ENCODE measurements around the gene BICC1. TPM values are rescaled to one million over a fixed set of nuclear protein-coding genes. Genes with fewer than 3 reads are reported as not detected.

The BICC1 gene
- total RNA-seq, 1 experiment from 2014 or later: not detected

DNA sequence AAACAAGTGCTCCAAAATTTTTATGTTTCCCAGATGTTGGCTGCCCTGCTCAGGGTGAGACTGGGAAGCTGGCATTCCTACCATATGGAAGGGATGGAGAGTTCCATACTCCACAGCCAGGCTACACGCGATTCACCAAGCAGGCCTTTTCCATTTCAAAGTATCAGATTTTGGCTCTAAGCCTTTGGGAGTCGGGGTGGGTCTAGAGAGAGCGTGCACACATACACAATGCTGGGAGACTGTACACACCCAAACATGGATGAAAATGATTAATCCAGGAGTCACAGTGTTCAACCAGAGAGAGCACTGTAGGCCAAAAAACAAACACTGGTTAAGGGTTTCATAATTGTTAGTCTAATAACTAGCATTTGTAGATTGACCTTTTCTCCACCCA lies 295.0 kb downstream of the BICC1 start:
- no peaks in the 10 kb centered on the region for H3K9me2 ChIP-seq (ENCODE audit: insufficient read depth)
- POLR2A ChIA-PET: no interaction called here
- no peaks in the 10 kb centered on the region for H3K9me3 ChIP-seq (ENCODE audit: control insufficient read depth in 1 of 2, insufficient read depth in 1 of 2, low read depth in 1 of 2, low read length in 2 of 2)
- no peak overlapping the region for H2AFZ ChIP-seq (ENCODE audit: low read depth, low read length, poor library complexity, severe bottlenecking)
- H3K9ac ChIP-seq (ENCODE audit: low read length): no peak overlapping the region
- H3K27ac ChIP-seq (ENCODE audit: low read depth, low read length): no peak overlapping the region
- ATAC-seq (no peak), DNase-seq (ENCODE audit: low read depth, low spot score) (no peak)
- no peaks in the 10 kb centered on the region for H4K20me1 ChIP-seq (ENCODE audit: insufficient read depth)
- no TSS peak for BruUV-seq (replicated peaks)
- H3K79me2 ChIP-seq (ENCODE audit: insufficient read depth, low read length): no peaks in the 10 kb centered on the region
- H3K4me2 ChIP-seq (ENCODE audit: low read length): no peak overlapping the region
- no peak overlapping the region for H3K4me3 ChIP-seq (replicated peaks in 1 of 2; ENCODE audit: low read depth in 1 of 2, low read length in 2 of 2)
- H3K36me3 ChIP-seq (ENCODE audit: control insufficient read depth in 1 of 2, insufficient read depth in 2 of 2, low read length in 2 of 2): no peaks in the 10 kb centered on the region
- intact Hi-C loops (cut with micrococcal nuclease): no loop called here
- H3K4me1 ChIP-seq (ENCODE audit: control insufficient read depth in 1 of 2, insufficient read depth in 2 of 2, low read length in 2 of 2): no peaks in the 10 kb centered on the region; a peak in 2 of 4 replicates
- no peak for TF ChIP-seq SRF (IDR thresholded peaks at IDR 0.05; ENCODE audit: low read depth)
- no peak for TF ChIP-seq TCF7L2 (IDR thresholded peaks at IDR 0.05; ENCODE audit: borderline replicate concordance, extremely low read depth, insufficient read depth, insufficient read length)
- TF ChIP-seq JUND (IDR thresholded peaks at IDR 0.05): no peak
- no peak for TF ChIP-seq ELF1 (IDR thresholded peaks at IDR 0.05; ENCODE audit: borderline replicate concordance, low read depth)
- no peak for TF ChIP-seq POLR2A (IDR thresholded peaks at IDR 0.05; ENCODE audit: borderline replicate concordance, extremely low read depth, insufficient read depth, insufficient read length)
- TF ChIP-seq YY1 (IDR thresholded peaks at IDR 0.05; ENCODE audit: extremely low read depth, insufficient replicate concordance, low read depth, low read length): no peak
- TF ChIP-seq ATF3 (IDR thresholded peaks at IDR 0.05): no peak
- TF ChIP-seq, protein P1, sequence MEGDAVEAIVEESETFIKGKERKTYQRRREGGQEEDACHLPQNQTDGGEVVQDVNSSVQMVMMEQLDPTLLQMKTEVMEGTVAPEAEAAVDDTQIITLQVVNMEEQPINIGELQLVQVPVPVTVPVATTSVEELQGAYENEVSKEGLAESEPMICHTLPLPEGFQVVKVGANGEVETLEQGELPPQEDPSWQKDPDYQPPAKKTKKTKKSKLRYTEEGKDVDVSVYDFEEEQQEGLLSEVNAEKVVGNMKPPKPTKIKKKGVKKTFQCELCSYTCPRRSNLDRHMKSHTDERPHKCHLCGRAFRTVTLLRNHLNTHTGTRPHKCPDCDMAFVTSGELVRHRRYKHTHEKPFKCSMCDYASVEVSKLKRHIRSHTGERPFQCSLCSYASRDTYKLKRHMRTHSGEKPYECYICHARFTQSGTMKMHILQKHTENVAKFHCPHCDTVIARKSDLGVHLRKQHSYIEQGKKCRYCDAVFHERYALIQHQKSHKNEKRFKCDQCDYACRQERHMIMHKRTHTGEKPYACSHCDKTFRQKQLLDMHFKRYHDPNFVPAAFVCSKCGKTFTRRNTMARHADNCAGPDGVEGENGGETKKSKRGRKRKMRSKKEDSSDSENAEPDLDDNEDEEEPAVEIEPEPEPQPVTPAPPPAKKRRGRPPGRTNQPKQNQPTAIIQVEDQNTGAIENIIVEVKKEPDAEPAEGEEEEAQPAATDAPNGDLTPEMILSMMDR (IDR thresholded peaks at IDR 0.05 in 2 of 3, conservative IDR thresholded peaks at IDR 0.05 in 1 of 3; ENCODE audit: borderline replicate concordance in 1 of 3, insufficient read depth in 1 of 3, low read depth in 2 of 3, low read length in 2 of 3): no peak
- TF ChIP-seq EZH2 (IDR thresholded peaks at IDR 0.05): no peak
- TF ChIP-seq SP1 (IDR thresholded peaks at IDR 0.05; ENCODE audit: low read depth): no peak
- no peak for TF ChIP-seq CBX3 (IDR thresholded peaks at IDR 0.05; ENCODE audit: low read depth)
- TF ChIP-seq, protein P2, sequence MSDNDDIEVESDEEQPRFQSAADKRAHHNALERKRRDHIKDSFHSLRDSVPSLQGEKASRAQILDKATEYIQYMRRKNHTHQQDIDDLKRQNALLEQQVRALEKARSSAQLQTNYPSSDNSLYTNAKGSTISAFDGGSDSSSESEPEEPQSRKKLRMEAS (IDR thresholded peaks at IDR 0.05): no peak
- TF ChIP-seq FOSL1 (IDR thresholded peaks at IDR 0.05; ENCODE audit: low read depth): no peak
- no peak for TF ChIP-seq SIN3A (IDR thresholded peaks at IDR 0.05; ENCODE audit: low read depth)
- TF ChIP-seq, protein P3, sequence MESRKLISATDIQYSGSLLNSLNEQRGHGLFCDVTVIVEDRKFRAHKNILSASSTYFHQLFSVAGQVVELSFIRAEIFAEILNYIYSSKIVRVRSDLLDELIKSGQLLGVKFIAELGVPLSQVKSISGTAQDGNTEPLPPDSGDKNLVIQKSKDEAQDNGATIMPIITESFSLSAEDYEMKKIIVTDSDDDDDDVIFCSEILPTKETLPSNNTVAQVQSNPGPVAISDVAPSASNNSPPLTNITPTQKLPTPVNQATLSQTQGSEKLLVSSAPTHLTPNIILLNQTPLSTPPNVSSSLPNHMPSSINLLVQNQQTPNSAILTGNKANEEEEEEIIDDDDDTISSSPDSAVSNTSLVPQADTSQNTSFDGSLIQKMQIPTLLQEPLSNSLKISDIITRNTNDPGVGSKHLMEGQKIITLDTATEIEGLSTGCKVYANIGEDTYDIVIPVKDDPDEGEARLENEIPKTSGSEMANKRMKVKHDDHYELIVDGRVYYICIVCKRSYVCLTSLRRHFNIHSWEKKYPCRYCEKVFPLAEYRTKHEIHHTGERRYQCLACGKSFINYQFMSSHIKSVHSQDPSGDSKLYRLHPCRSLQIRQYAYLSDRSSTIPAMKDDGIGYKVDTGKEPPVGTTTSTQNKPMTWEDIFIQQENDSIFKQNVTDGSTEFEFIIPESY (IDR thresholded peaks at IDR 0.05; ENCODE audit: extremely low read depth, insufficient replicate concordance, low read length): no peak
- TF ChIP-seq, protein P4, sequence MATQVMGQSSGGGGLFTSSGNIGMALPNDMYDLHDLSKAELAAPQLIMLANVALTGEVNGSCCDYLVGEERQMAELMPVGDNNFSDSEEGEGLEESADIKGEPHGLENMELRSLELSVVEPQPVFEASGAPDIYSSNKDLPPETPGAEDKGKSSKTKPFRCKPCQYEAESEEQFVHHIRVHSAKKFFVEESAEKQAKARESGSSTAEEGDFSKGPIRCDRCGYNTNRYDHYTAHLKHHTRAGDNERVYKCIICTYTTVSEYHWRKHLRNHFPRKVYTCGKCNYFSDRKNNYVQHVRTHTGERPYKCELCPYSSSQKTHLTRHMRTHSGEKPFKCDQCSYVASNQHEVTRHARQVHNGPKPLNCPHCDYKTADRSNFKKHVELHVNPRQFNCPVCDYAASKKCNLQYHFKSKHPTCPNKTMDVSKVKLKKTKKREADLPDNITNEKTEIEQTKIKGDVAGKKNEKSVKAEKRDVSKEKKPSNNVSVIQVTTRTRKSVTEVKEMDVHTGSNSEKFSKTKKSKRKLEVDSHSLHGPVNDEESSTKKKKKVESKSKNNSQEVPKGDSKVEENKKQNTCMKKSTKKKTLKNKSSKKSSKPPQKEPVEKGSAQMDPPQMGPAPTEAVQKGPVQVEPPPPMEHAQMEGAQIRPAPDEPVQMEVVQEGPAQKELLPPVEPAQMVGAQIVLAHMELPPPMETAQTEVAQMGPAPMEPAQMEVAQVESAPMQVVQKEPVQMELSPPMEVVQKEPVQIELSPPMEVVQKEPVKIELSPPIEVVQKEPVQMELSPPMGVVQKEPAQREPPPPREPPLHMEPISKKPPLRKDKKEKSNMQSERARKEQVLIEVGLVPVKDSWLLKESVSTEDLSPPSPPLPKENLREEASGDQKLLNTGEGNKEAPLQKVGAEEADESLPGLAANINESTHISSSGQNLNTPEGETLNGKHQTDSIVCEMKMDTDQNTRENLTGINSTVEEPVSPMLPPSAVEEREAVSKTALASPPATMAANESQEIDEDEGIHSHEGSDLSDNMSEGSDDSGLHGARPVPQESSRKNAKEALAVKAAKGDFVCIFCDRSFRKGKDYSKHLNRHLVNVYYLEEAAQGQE (IDR thresholded peaks at IDR 0.05; ENCODE audit: low read depth): no peak
- no peak for TF ChIP-seq RAD21 (IDR thresholded peaks at IDR 0.05; ENCODE audit: low read depth)
- no peaks in the 10 kb centered on the region for H3K27me3 ChIP-seq (ENCODE audit: insufficient read depth, low read length)
- CTCF ChIA-PET: no interaction called here
- RAD21 ChIA-PET (ENCODE audit: low non-redundant PET in 1 of 2, low total read pairs in 2 of 2, uncharacterized antibody in 2 of 2, unreplicated experiment in 2 of 2): no interaction called here
